A172 (cell line): ENCODE data around the gene FMN1. TPM values are rescaled to one million over a fixed set of nuclear protein-coding genes. Genes with fewer than 3 reads are reported as not detected.

Source experiments
- DNase-seq: peaks from one replicate; pipeline ENCODE4 v3.0.0-alpha.2; 2015; ENCODE audit warnings: low spot score
- total RNA-seq: library from RNA; depleted of rRNA; stranded (reverse); fragments of >200 nt; shearing (Covaris generic); gene quantifications from 2 replicates; pipeline ENCODE4 v1.2.3, GENCODE V29; 2014

Gene FMN1
- total RNA-seq, 1 experiment from 2014 or later, result 0.95 TPM

DNA sequence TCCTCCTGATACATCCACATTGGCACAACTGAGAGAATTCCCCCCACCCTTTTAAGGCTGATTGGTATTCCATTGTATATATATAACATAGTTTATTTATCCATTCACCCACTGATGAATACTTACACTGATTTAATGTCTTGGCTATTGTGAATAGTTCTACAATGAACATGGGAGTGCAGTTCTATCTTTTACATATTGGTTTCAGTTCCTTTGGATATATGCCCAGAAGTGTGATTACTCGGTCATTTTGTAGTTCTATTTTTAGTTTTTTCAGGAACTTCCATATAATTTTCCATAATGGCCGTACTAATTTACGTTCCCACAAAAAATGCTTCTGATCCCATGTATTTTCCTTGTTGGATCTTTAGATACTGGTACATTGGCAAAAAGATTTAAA lies 135.3 kb downstream of the FMN1 start:
- DNase-seq, result no peak

DNA sequence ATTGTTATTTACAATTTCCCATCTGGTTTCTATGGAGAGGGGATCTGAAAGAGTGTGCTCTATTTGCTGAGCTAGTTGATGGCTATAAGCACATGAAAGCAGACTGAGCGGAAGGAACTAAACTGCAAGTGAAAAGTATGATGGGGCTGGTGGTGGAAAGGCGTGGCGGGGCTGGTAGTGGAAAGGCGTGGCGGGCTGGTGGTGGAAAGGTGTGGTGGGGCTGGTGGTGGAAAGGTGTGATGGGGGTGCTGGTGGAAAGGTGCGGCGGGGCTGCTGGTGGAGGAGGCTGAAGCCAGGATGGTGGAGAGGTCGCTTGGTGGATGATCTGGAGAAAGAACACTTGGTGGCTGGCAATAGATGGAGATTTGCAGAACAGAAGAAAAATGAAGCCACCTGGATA lies 136.7 kb downstream of the FMN1 start:
- DNase-seq, result no peak

DNA sequence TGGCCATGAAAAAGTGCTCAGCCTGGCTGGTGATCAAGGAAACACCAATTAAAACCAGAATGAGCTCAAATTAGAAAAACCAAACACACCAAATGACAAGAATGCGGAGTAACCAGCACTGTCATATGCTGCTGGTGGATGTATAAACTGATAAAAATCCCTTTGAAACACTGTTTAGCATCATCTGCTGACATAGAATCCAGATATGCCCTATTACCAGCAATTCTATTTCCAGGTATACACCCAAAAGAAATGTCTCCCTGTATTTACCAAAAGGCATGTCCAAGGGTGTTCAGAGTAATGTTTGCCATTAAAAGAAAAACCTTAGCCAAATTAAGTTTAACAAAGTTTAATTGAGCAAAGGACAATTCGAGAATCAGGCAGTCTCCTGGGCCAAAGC lies 138.6 kb downstream of the FMN1 start:
- DNase-seq, result no peak

DNA sequence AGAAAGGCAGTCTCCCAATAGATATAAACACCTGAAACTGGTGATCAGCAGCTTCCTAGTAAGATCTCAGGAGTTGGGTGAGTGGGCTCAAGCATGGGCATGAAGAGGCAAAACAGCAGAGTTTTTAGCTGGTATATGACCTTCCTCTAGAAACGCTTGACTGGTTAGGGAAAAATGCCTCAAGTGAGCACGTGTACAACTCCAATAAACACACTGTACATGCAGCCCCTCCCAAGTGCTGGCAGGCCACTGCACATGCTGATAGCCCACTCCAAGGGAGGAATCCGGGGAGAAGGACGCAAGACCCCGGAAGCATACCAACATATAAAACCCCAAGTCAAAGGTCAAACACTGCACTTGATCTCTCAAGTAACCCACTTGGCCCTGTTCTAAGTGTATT lies 143.0 kb downstream of the FMN1 start:
- no peak for DNase-seq

DNA sequence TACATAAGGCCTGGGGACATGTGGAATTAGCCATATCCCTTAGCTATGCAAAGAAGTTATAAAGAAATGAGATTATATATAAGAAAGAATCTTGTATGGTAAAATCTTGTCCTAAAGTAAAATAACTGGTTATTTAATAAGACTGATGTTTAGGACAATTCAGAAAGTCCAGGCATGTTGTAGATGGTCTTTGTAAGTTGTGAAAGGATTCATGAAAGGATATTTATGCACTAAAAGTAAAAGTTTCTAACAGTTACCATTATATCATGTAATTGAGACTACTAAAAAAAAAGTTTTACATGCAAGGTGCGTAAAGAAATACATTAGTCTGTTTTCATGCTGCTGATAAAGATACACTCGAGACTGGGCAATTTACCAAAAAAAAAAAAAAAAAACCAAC lies 146.3 kb downstream of the FMN1 start:
- peak; percentile 13 for DNase-seq

DNA sequence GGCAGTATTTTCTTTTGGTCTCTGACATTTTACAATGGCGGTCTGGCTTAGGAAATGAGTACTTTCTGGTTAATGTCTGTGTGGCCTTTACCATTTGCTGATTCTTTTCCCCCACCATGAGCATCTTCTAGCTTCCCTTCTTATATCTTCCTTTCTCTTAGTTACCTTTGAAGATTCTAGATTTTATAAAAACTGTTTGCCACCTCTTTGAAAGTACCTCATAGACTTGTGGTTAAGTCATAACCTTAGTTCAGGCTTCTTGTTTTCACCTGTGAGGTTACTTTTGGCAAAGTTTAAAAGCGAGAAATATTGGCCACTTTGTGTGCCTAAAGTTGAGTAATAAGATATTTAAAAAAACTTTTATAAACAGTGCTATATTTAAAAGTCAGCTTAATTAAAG lies 147.4 kb downstream of the FMN1 start:
- DNase-seq, result no peak

DNA sequence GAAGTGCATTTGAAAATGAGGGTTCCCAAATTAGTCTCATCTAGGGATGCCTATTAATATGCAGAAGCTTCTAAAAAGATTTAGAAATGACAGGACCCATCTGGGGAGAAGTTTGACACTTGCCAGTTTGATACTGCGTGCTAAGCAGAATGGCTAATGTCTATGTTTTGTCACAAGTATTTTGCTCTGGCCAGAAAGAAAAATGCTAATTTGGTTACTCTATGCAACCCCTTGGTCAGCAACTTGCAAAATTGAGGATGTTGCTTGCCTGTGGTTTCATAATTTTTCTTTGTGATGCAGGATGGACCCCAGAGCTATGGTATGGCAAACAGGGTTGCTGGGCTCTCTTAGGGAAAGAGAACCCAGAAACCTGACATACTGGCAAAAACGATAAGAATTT lies 148.2 kb downstream of the FMN1 start:
- DNase-seq, result no peak

DNA sequence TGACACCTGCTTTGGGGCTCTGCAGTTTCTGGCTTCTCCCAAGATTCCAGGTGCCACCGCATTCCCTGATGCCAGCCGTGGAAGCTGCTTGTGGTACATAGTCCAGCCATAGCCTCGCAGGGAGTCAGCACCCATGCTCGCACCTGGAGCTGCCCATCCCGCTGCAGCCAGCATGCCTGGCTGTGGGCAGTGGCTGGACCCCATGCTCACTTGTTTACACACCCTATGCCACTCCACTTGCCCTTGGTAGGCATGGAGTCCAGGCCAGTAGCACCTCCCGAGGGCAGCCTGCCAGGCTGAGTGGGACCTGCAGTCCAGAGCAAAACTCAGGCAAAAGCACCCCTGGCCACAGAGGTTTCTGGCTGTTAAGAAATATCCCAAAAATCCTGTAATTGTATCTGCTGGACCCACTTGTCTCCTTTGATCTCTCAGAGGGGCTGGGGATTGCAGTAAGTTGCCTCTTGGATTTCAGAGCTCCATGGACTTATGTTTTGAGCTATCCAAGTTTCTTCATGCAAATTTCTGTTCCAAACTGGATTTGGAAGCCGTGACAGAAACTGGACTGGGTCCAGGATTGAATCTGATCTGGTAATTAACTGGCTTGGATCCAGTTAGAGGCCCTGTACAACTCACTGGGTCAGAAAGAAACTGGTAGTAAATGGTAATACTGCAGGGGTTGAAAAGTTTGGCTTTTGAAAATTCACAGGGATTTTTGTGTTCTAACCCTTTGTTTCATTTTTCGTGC lies 149.3 kb downstream of the FMN1 start:
- DNase-seq, result no peak

DNA sequence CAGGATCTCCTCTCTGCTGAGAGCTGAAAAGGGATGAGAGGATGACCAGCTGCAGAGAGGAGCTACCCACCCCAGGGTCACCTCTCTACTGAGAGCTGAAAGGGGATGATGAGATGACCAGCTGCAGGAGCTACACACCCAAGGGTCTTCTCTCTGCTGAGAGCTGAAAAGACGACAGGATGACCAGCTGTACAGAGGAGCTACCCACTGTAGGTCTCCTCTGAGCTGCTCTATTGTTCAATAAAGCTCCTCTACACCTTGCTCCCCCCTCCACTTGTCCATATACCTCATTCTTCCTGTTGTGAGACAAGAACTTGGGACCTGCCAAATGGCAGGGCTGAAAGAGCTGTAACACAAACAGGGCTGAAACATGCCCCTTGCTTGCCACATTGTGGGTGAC lies 149.9 kb downstream of the FMN1 start:
- DNase-seq, result no peak

DNA sequence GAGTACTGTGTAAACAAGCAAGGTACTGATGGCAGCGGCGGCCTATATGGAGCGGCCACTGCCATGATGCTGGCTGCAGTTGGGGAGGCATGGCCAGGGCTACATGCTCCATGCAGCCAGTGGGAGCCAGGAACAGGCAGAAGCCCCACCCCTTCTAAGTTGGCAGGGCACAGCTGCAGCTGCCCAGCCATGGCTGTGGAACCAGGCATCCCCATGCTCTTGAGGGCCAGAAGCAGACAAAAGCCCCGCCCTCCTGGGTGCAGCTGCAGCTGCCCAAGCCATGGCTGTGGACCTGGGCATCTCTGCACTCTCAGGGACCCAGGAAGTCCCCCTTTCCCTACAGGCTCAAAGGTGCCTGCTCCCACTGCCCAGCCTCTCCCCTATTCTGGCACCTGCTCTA lies 150.9 kb downstream of the FMN1 start:
- DNase-seq, result no peak

DNA sequence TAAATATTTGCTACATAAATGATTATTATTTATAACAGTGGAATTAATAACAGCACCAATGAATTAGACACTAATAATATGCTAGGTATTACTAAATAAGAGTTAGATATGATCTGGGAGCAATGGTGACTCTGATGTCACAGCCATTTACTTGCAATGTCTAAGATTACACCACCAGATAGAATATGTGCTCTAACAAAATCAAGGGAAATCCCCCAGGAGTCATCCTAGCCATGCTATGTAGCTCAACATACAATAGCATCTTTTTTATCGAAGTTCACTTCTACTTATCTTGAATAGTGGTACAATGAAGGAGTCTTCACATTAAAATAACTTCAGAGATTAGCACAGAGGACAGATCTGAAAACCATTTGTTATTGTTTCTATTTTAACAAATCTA lies 154.0 kb downstream of the FMN1 start:
- no peak for DNase-seq

DNA sequence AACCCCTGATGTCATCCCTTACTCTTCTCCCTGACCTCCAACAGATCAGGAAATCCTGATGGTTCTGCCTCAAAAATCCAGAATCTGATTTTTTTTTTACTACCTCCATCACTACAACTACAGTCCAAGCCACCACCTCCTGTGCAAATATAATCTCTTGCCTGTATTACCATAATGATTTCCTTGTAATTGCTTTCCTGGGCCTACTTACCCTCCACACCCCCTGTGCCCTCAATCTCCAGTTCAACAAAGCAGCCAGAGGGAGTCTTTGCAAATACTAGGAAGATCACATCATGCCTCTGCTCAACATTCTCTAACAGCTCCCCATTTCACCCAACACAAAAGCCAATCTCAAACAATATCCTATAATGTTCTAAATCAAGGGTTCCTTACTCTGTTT lies 159.9 kb downstream of the FMN1 start:
- no peak for DNase-seq

DNA sequence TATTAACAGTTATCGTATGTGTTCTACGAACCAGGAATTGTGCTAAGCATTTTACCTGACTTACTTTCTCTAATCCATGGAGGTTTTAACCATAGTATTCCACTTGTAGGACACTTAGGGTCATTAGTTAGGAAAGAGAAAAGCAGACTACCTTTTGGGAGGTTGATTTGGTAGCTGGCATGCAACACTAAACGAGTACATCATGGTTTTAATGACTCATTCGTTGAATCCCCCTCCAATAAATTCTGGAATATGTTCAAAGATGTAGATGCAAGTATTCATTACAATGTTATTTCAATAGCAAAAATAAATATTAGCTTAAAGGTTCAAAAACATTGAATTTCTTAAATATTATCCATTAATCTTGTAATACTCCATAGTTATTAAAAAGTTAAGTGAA lies 162.5 kb downstream of the FMN1 start:
- DNase-seq, result no peak

DNA sequence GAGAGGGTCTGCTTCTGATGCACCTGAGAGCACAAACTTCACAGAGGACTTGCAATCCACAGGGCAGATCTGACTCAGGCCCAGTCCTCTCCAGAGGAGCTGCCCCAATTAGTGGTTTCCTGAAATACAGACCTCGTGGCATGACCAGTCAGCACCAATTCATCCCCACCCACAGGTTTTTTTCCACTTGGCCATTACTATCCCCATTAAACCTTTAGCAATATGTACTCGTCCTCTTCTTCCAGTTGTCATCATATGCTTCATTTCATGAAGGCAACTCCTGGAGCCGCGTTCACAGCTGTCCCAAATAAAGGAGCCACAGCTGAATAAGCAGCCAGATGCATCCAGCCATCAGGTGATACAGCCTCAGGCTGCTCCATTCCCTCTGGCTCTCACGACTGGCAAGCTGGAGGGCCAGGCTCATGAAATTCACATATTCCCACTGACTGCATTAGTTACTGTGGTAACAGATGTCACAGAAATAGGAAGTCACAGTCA lies 163.1 kb downstream of the FMN1 start:
- DNase-seq, result peak; percentile 67

DNA sequence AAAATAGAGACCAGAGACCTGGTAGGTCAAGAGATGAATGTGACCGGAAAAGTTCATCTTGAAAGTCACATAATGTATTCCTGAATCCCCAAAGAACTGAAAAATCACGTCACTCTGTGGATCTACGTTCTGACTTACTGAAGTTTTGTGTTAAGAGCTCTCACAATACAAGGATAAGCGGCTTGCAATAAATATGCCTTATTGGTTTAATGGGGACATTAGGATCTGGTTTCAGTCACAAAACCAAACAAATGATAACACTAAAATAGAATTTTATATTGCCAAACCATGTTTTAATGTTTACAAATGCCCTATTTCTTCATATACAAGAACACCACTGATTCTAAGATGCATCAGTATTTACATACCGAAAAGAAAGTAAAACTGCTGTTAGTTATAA lies 164.2 kb downstream of the FMN1 start:
- DNase-seq, result no peak

DNA sequence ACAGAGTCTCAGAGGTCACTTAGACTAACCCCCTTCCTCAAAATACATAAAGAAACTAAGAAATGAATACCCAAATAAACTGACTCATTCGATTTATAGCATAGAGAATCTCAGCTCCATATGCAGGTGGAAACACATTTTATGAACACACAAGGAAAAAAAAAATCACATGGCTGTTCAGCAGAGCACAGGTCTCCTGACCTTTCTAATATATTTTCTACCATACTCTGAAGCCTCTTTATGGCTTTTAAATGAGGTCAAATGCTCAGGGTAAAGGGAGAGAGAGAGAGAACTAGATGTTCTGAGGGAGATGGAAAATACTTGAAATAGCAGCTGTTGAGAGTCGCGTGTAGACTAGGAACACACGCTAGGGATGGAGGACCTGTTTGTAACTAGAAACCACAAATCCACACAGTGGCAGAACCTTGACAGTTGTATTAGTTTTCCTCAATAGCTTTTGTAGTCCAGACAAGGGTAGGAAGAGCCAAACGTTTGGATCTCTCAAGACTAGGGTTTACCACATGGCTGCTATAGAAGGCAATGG lies 165.3 kb downstream of the FMN1 start:
- DNase-seq, result no peak

DNA sequence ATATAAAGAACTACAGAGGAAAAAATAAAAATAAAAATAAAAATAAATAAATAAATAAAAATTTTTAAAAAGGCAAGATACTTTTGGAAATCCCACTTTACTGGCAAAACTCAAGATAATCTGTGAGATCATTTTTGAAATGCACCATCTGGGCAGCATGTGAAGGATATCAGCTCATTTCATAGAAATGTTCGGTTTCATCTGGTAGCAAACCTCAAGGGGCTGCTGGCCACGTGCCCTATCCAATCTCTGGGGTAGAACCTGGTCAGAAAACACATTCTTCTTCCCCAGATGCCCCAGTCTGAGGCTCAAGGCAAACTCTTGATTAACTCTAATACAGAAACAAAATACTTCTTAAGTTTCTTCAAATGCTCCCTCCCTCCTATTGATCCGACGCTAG lies 166.0 kb downstream of the FMN1 start:
- no peak for DNase-seq

DNA sequence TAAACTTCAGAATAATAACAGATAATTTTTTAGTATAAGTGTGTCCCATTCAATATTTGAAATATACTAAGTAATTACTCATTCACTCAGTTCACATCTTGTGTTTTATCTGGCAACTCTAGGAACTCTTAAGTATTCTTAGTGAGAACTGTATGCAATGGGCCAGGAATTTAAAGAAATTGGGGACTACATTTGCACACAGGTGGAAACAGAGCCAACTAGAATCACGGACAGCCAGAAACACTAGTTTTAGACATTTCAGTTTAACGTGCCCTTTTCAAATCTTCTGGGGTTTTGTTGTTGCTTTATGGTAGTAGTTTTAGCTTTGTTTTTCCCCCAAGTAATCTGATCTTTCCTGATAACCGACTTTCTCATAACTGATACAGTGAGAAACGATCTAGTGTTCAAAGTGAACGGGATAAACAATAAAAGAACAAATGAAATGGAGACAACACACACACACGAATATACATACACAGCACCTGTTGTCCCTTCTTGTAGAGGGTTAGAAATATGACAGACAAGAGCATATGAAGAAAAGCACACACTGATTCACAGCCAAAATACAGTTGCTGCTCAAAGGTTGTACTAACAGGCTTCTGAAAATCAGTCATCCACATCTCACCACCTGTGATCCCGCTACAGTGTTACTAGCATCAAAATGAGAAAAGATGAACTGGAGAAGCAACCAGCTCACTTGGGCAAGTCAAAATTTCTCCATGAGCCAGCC lies 167.0 kb downstream of the FMN1 start:
- DNase-seq, result no peak

DNA sequence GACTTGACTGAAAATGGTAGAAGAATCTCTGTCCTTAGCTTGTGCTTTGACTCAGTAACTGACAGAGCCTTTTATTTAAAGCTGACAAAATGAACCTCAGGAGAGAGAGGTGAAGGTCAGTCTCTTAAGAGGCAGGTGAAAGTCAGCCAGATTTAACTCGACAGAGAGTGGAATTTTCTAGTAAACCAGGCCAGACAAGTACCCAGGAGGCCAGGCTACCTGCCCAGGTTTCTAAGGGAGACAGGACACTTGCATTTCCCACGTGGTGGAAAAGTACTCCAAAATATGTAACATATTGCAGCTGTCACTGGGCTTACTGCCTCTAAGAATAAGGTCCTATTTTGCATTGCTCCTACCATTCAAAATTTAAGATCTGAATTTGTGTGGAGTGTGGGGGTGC lies 167.9 kb downstream of the FMN1 start:
- no peak for DNase-seq

DNA sequence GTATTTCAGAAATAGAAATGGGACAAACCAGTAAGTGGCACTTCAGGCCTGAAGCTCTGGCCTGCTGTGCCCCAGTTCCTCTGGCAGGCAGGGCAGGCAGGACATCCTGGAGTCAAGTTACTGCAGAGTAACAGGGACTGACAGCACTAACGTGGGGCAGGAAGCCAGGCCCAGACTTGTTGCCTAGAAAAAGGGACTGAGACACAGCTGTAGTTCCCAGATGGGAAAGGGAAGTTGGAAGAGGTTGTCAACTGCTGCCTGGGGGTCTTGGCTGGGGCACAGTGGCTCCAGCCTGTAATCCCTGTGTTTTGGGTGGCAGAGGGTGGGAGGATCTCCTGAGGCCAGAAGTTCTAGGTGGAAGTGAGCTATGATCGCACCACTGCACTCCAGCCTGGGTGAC lies 171.9 kb downstream of the FMN1 start:
- peak; percentile 20 for DNase-seq

DNA sequence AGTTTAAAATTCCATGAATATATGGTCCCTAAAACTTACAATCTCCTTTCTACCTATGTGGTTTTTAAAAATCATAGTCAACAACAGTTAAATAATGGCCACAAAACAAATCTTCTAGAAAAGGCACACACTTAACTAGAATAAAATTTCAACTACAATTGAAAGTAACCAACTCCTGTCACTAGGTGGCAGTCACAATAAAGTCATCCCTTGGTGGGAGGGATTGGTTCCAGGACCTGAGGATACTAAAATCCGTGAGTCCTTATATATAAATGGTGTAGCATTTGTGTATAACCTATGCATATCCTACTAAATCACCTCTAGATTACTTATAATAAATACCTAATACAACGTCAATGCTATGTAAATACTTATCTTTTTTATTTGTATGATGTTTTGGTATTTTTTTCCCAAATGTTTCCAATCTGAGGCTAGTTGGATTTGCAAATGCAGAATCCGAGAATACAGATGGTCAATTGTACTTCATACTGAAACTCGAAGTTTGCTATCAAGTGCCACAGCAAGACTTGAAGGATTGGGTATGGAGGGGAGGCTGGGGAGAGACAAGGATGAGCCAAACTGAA lies 172.6 kb downstream of the FMN1 start:
- DNase-seq, result peak; percentile 53

DNA sequence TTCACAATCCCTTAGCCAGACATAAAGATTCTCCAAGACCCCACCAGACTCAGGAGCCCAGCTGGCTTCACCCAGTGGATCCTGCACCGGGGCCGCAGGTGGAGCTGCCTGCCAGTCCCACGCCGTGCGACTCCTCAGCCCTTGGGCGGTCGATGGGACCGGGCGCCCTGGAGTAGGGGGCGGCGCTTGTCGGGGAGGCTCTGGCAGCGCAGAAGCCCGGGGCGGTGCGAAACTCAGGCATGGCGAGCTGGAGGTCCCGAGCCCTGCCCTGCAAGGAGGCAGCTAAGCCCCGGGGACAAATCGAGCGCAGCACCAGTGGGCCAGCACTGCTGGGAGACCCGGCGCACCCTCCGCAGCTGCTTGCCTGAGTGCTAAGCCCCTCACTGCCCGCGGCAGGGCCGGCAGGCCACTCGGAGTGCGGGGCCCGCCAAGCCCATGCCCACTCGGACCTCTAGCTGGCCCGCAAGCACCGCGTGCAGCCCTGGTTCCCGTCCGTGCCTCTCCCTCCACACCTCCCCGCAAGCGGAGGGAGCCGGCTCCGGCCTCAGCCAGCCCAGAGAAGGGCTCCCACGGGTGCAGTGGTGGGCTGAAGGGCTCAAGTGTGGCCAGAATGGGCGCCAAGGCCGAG lies 175.0 kb downstream of the FMN1 start:
- no peak for DNase-seq
